Neural crest cell (in vitro differentiated cells): Measurements from ENCODE around the gene SRP68. TPM values are rescaled to one million over a fixed set of nuclear protein-coding genes. Genes with fewer than 3 reads are reported as not detected.

Experiments used
- DNase-seq: peaks from one replicate; pipeline ENCODE4 v3.0.0; 2021; ENCODE audit warnings: low read depth, mixed read lengths, low spot score
- H3K27ac Mint-ChIP-seq: one replicate; pipeline ENCODE4 v1.8.0; 2021; ENCODE audit warnings: mild to moderate bottlenecking, mixed read lengths; ENCODE audit not compliant: unreplicated experiment
- H3K27me3 Mint-ChIP-seq: 2 replicates; pipeline ENCODE4 v1.8.0; 2021; ENCODE audit warnings: low read depth, mild to moderate bottlenecking, mixed read lengths
- H3K36me3 Mint-ChIP-seq: 2 replicates; pipeline ENCODE4 v1.8.0; 2021; ENCODE audit warnings: low read depth, mild to moderate bottlenecking, mixed read lengths
- H3K4me1 Mint-ChIP-seq: 2 replicates; pipeline ENCODE4 v1.8.0; 2021; ENCODE audit warnings: mixed read lengths
- H3K4me3 Mint-ChIP-seq: one replicate; pipeline ENCODE4 v1.8.0; 2021; ENCODE audit warnings: mild to moderate bottlenecking, mixed read lengths
- H3K9me3 Mint-ChIP-seq: 2 replicates; pipeline ENCODE4 v1.8.0; 2021; ENCODE audit warnings: mixed read lengths
- total RNA-seq: library from RNA; stranded (reverse); gene quantifications from 2 replicates; pipeline ENCODE4 v1.2.1, GENCODE V29; 2021
- TF ChIP-seq, protein P1 (sequence below): fragments of 200-600 bp; sonication (generic); conservative IDR thresholded peaks from 2 replicates; pipeline ENCODE4 v1.5.0; 2021; ENCODE audit warnings: antibody characterized with exemption, mild to moderate bottlenecking

The SRP68 gene
- total RNA-seq, 1 donor from 2014 or later = 91.6 TPM

DNA sequence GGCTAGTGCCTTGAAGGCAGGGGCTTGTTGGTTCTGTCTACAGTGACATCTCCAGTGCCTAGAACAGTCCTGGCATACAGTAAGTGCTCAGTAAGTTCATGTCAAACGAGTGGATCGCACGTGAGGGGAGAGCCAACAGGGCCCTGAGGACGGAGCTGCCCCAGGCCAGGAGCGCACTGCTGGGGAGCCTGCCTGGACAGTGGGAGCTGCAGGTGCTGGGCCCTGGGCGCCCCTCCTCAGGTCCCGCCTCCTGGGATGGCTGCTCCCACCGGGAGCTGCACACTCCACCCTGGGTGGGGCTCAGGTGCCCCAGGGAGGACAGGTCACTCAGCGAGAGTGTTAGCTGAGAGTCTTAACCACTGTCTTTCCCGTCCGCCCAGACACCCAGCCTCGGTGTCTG, 47.0 kb downstream of the SRP68 start:
- DNase-seq = no peak
- Mint-ChIP-seq H3K27me3 (no peaks in the 10 kb centered on the region), H3K36me3 (no peaks in the 10 kb centered on the region), H3K27ac (no peak overlapping the region), H3K4me1 (peaks cover 14% of the 10 kb centered on the region), H3K9me3 (no peaks in the 10 kb centered on the region), H3K4me3 (no peak overlapping the region)
- TF ChIP-seq, protein P1, sequence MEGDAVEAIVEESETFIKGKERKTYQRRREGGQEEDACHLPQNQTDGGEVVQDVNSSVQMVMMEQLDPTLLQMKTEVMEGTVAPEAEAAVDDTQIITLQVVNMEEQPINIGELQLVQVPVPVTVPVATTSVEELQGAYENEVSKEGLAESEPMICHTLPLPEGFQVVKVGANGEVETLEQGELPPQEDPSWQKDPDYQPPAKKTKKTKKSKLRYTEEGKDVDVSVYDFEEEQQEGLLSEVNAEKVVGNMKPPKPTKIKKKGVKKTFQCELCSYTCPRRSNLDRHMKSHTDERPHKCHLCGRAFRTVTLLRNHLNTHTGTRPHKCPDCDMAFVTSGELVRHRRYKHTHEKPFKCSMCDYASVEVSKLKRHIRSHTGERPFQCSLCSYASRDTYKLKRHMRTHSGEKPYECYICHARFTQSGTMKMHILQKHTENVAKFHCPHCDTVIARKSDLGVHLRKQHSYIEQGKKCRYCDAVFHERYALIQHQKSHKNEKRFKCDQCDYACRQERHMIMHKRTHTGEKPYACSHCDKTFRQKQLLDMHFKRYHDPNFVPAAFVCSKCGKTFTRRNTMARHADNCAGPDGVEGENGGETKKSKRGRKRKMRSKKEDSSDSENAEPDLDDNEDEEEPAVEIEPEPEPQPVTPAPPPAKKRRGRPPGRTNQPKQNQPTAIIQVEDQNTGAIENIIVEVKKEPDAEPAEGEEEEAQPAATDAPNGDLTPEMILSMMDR = no peak

GRCh38 chr17:76024353-76024752, 48.0 kb downstream of the SRP68 start:
- H3K27me3 Mint-ChIP-seq = no peaks in the 10 kb centered on the region
- no peak overlapping the region for H3K4me3 Mint-ChIP-seq
- H3K4me1 Mint-ChIP-seq = peaks cover 6% of the 10 kb centered on the region
- TF ChIP-seq, protein P1 = no peak
- DNase-seq = no peak
- no peak overlapping the region for H3K27ac Mint-ChIP-seq
- H3K9me3 Mint-ChIP-seq = no peaks in the 10 kb centered on the region
- no peaks in the 10 kb centered on the region for H3K36me3 Mint-ChIP-seq

DNA sequence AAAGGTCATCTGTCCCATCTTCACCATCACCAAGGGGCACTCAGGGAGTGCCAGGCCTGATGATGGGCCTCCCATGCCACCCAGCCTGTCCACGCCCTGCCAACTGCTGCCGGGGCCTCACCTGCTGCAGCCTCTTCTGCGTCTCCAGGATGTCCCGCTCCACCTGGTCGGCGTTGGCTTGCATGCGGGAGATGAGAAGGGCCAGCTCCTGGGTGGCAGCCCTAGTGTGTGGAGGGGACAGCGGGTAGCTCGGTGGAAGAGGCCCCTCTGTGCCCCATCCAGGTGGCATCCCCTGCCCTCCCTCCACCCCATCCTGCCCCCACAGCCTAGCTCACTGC, 48.4 kb downstream of the SRP68 start:
- TF ChIP-seq, protein P1 = no peak
- DNase-seq = no peak
- Mint-ChIP-seq H3K27me3 (no peaks in the 10 kb centered on the region), H3K9me3 (no peaks in the 10 kb centered on the region), H3K36me3 (no peaks in the 10 kb centered on the region), H3K4me1 (peaks cover 1% of the 10 kb centered on the region), H3K27ac (no peak overlapping the region), H3K4me3 (no peak overlapping the region)

GRCh38 chr17:76022973-76023899, 49.1 kb downstream of the SRP68 start:
- Mint-ChIP-seq H3K27ac (peak overlapping the region; percentile 45), H3K4me3 (no peak overlapping the region), H3K4me1 (no peaks in the 10 kb centered on the region), H3K9me3 (no peaks in the 10 kb centered on the region), H3K27me3 (no peaks in the 10 kb centered on the region), H3K36me3 (no peaks in the 10 kb centered on the region)
- TF ChIP-seq, protein P1 = no peak
- no peak for DNase-seq

- Mint-ChIP-seq H3K4me1 (no peaks in the 10 kb centered on the region), H3K27me3 (no peaks in the 10 kb centered on the region), H3K4me3 (no peak overlapping the region), H3K36me3 (no peaks in the 10 kb centered on the region), H3K27ac (peak overlapping the region; percentile 27), H3K9me3 (no peaks in the 10 kb centered on the region)
- TF ChIP-seq, protein P1 = no peak
- no peak for DNase-seq
Measured at GRCh38 chr17:76022285-76022684, 50.0 kb downstream of the SRP68 start.
